Islet of Langerhans (tissue), 1 donor: ENCODE measurements around the gene YBEY.
"Not testable (repeated sequence)": the region's sequence is repeated elsewhere in the genome, so short reads cannot be mapped to it uniquely, and the experiment has no call there.

ENCODE experiments used
- FAIRE-seq: peaks from one replicate; lab custom pipeline; 2011; peaks lifted over from hg19 to GRCh38; lab: Jason Lieb, UNC

The YBEY gene

DNA sequence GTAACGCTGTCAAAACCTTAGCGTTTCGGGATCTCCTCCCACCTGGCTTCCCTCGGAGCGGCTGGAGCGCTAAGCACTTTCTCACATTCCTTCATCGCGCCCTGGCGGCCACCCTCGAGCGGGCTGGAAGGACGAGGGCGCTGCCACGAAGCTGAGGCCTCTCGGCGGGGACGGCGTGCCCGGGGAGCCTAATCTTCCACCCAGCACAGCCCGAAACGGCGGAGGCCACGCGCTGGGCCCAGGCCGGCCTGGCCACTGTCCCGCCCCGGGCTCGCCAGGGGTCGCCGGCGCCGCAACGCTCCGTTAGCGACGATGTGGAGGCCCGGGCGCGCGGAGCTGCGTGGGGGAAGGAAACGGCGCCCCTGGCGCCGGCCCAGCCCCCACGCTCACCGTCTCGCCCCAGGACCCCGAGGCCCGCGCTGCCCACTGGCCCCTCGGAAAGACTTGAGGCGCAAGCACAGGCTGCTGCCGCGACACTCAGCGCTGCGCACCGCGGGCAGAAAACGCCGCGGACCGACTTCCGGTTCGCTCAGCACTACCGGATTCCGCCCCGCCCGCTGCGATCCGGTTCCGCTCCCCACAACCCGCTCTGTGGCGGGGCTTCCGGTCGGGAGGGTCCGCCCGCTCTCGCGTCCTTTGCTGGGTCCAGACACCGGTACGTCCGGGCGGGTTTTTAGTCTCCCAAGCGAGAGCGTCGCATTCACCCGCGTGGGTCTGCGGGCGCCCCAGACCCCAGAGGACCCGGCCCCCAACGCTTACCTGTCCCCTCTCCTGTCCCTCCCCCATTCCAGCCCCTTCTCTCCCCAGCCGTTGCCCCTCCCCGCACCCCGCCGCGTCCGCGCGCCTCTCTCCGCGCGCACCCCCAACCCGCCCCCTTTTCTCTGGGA, at the start of gene YBEY:
YBEY (plus strand) TSS at position 582 of the 887 bp plus-strand sequence. CDS start 572 bp downstream, outside the sequence.
- no peak for FAIRE-seq

DNA sequence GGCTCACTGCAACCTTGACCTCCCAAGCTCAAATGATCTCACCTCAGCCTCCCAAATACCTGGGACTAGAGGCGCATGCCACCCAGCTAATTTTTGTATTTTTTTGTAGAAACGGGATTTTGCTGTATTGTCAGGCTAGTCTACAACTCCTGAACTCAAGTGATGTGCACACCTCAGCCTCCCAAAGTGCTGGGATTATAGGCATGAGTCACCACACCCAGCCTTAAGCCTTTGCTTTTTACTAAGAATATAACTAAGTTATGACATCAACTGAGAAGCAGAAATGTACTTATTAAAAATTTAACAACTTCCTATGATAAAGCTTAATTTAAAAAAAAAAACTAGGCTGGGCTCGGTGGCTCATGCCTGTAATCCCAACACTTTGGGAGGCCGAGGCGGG, 48.7 kb upstream of the YBEY start:
- no peak for FAIRE-seq

DNA sequence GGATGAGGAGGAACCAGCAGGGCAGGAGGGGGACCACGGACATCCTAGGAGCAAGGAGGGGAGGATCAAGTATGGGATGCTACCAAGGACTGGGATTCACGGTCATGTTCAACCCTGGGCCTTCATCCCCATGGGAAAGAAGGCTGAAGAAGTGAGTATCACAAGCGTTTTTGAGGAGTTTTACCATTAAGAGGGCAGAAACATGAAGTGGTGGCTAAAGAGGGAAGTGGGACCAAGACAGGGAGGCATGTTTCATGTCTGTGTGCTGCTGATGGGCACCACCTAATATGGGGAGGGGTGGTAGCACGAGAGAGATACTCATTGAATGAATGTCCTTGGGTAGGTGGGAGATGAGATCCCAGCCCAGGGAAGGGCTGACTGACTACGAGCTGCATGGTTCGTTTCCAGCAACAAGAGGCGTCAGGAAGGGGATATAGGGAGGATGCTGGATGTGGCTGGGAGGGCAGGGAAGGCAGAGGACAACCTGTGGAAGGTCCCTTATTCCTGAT, 46.3 kb upstream of the YBEY start:
- no peak for FAIRE-seq

DNA sequence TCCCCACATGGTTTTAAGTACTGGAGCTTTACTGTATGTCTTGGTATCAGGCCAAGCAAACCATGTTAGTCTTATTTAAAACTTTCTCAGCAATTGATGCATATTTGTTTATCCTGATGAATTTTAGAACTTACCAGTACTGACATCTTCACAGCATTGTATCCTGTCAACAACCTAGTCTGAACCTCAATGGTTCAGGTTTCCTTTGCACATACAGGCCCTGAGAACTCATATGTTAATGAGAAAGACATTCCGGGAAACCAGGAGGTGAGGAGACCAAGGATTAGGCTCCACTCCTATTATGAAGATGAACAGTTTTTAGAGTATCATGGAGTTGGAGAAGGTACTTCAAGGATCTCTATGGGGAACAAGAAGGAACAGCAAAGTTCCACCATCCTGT, 44.6 kb upstream of the YBEY start:
- not testable (repeated sequence) for FAIRE-seq

DNA sequence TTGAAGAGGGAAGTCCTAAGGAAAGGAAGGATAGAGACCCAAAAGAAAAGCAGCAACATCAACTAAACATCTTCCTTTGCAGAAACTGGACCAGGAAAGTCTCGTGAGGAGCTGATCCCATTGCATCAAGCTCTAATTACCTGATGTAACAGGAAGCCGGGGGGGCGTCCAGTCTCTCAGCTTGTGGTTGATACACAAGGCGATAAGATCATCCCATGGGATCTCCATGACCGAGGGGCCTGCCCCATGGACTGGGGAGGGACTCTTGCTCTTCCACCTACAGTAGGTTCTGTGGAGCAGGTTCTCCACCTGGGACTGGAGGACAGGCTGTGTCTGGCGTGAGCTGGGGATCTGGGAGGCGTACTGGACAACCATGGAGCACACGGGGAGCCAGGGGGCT, 42.8 kb upstream of the YBEY start:
- FAIRE-seq = no peak

- FAIRE-seq = no peak
Observed at GRCh38 chr21:46243960-46244361, 42.2 kb upstream of the YBEY start.

DNA sequence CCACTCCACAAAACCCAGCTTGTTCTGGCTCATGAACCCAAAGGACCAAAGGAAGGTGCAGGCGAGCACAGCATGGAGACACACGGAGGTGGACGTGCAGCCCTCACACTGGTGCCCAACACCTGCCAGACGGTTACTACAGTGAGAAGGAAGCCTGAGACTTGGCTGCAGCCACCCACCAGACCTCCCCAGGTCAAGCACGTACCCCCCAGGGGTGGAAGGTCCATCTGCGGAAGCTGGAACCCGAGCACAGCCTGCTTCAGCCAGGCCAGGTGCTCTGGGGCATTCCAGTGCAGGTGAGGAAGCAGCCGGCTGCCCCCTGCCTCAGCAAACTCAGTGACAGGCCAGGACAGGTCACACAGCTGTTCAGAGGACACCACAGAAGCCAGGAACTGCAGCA, 41.5 kb upstream of the YBEY start:
- FAIRE-seq = no peak

DNA sequence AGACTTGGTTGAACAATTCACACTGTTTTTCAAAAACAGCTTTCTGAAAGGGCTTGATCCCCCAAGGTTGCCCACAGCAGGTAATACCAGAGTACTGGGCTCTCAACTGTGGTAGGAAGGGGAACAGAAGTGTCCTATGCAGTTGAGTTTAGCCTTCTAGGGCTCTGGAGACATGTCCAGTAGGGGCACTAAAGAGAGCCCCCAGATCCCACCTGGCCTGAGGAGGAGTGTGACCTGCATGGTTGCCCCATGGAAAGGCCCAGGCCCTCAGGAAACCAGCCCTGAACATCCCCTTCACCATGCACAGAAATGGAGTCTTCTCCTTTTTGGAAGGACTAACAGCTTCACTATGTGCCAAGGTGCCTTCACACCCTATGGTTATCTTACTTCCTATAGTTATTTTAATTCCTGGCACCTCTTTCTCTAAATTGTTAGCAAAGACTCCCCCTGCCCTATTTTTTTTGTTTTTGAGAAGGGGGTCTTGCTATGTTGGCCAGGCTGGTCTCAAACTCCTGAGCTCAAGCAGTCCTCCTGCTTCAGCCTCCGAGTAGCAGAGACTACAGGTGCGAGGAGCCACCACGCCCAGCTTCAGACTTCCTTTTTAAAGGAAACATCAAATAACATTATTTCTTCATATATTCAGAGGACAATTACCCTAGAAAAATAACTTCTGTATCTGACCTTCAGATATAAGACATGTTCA, 40.8 kb upstream of the YBEY start:
- no peak for FAIRE-seq

GRCh38 chr21:46246345-46246744, 39.8 kb upstream of the YBEY start:
- FAIRE-seq = no peak

DNA sequence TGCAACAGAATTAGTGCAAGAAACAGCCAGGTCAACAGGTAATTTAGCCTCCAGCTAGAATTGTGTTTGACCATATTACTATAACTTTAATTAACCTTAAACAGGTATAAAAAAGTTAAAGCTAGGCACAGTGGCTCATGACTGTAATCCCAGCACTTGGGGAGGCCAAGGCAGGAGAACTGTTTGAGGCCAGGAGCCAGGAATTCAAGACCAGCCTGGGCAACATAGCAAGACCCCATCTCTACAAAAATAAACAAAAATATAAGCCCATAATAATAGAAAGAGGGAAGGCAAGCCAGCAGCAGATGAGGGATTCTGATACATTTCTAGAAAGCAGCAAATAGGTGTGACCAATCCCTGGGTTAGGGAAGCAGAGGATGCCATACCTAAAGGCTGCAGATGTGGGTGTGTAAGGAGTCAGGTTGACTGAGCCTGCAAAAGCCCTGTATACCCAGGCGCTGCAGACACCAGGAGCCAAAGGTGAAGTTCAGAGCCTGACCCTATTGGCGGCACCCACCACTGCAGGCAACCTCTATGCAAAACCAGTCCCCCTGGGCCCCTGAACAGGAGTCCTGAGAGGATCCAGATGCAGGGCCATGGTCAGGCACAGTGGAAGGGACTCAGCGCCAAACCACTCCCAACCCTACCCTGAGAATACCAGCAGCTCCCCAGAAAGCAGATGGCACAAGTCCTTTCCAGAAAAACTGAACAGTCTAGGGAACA, 38.3 kb upstream of the YBEY start:
- FAIRE-seq = no peak

GRCh38 chr21:46248422-46248782, 37.7 kb upstream of the YBEY start:
- FAIRE-seq = no peak

DNA sequence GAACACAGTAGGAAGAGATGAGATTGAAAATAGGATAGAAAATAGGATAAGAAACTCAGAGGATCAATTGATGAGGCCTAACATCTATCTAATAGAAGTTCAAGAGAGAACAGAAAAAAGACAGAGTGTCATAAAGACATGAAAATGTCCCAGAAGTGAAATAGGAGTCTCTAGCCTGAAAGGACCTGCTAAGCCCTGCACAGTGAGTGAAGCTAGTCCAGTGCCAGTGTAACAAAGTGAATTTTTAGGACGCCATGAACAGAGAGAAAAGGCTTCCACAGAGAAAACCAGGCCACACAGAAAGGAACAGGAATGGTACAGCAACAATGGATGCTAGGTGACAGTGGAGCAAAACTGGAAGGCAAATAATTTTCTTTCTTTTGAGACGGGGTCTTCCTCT, 37.3 kb upstream of the YBEY start:
- no peak for FAIRE-seq

DNA sequence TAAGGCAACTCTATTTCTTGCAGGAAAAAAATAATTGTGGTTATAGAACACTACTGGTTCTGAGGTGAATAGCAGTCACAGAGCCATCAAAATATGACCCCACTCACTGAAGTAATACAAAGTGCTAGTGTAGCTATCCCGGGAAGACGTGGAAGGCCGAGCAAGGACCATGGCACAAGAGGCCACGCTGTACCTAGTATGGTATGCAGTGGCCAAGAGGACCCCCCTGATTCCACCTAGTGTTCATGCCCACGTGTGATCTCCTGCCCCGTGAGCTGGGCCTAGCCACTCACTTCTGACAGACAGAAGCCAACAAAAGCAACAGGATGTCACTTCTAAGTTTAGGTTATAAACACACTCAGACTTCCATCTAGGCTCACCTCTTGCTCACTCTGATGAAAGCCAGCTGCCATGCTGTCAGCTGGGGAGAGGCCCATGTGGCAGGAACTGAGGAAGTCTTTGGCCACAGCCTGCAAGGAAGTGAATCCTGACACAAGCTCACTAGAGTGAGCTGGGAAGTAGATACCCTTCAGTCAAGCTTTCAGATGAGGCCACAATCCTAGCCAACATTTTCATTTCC, 35.9 kb upstream of the YBEY start:
- no peak for FAIRE-seq

DNA sequence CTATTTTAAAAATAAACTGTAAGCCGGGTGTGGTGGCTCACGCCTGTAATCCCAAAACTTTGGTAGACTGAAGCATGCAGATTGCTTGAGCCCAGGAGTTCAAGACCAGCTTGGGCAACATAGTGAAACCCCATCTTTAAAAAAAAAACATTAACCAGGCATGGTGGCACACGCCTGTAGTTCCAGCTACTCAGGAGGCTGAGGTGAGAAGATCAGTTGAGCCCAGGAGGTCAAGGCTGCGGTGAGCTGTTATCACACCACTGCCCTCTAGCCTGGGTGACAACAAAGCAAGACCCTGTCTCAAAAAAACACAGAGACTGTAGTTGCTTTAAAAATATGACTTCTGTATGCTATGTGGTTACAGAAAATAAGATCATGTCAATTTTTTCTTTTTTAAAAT, 33.3 kb upstream of the YBEY start:
- no peak for FAIRE-seq

DNA sequence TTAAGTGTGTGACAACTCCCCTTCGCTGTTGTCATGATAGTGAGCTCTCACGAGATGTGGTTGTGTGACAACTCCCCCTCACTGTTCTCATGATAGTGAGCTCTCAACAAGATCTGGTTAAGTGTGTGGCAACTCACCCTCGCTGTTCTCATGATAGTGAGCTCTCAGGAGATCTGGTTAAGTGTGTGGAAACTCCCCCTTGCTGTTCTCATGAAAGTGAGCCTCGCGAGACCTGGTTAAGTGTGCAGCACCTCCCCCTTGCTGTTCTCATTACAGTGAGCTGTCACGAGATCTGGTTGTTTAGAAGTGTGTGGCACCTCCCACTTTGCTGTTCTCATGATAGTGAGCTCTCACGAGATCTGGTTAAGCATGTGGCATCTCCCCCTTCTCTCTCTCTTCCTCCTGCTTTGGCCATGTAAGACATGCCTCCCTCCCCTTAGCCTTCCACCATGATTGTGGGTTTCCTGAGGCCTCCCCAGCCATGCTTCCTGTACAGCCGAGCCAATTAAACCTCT, 32.5 kb upstream of the YBEY start:
- FAIRE-seq = no peak

- FAIRE-seq = no peak
Observed at GRCh38 chr21:46254208-46254975, 31.8 kb upstream of the YBEY start.

DNA sequence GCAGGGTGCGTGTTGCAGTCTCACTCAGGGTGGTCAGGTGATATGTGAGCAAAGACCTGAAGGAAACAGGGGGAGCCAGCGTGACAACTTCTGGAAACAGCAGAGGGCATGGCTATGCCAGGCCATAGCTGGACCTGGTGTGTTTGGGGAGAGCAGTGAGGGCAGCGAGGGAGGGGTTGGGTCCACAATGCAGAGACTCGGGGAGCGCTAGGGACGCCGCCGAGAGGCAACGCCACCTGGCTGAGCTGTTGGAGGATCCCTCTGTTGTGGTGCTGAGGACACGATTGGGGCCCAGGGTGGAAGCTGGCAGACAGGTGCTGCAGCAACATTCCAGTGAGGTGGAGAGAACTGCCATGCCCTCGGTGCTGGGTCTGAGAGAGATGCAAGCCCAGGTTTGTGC, 31.0 kb upstream of the YBEY start:
- FAIRE-seq = no peak

- FAIRE-seq = no peak
Observed at GRCh38 chr21:46255758-46256337, 30.3 kb upstream of the YBEY start.

GRCh38 chr21:46256501-46256994, 29.6 kb upstream of the YBEY start:
- no peak for FAIRE-seq

- FAIRE-seq = no peak
Observed at GRCh38 chr21:46264046-46264689, 22.0 kb upstream of the YBEY start.
